IPS-18a (cell line): ENCODE results near the gene UNC13D.

Source experiments
- H3K27ac ChIP-seq: one replicate; pipeline ENCODE4 v1.5.1; 2013; ENCODE audit warnings: low read length
- H3K27me3 ChIP-seq: one replicate; pipeline ENCODE4 v1.6.1; 2013; ENCODE audit warnings: mild to moderate bottlenecking, low read length; ENCODE audit not compliant: control insufficient read depth, insufficient read depth
- H3K36me3 ChIP-seq: one replicate; pipeline ENCODE4 v1.6.1; 2013; ENCODE audit warnings: low read depth, low read length; ENCODE audit not compliant: control insufficient read depth
- H3K4me1 ChIP-seq: one replicate; pipeline ENCODE4 v1.6.1; 2013; ENCODE audit warnings: low read depth, low read length; ENCODE audit not compliant: control insufficient read depth
- H3K4me3 ChIP-seq: one replicate; pipeline ENCODE4 v1.5.1; 2013; ENCODE audit warnings: low read length
- H3K9ac ChIP-seq: one replicate; pipeline ENCODE4 v1.6.1; 2013; ENCODE audit warnings: mild to moderate bottlenecking, low read length, moderate library complexity
- H3K9me3 ChIP-seq: one replicate; pipeline ENCODE4 v1.6.1; 2013; ENCODE audit warnings: low read depth, low read length; ENCODE audit not compliant: control insufficient read depth

Gene UNC13D

DNA sequence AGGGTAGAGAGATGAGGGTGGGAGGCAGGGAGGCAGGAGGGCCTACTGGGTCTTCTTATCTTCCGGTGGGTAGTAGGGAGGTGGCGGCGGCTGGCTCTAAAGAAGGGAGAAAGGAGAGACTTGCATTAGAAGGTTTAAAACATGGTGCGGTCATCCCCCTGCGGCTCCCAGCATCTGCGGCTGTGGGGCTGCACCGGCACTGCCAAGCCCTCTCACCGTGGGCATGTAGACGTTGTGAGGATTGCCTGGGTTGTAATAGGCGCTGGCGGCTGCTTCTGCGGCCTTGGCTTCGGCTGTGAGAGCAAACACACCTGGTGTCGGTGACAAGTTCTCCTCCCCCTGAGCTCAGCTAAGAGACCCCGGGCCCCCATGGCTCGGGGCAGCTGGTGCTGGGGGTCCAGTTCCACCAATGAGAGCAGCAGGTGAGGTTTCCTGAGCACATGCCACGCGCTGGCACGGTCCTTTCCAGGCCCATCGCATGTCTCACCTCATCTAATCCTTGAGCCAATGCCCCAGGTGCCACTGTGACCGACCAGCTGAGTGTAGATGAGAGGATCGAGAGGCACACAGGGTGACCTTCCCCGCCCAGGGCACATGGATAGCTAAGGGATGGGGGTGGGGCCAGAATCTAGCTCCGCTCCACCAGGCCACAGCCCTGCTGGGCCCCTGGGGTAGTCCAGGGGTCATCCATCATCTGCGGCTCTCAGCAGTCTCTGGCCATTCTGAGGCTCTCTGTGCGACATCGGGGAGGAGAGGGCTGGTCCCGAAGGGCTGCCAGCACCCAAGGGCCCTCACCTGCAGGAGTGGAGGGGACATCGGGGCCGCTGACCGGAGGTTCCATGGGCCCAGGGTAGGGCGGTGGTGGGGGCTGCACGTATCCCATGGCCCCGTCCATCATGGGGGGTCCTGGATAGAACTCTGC is 2.7 kb upstream of the UNC13D start:
- Histone ChIP-seq H3K4me1 (no peaks in the 10 kb centered on the region), H3K36me3 (peaks cover 27% of the 10 kb centered on the region), H3K9ac (no peak overlapping the region), H3K27ac (no peak overlapping the region), H3K27me3 (no peaks in the 10 kb centered on the region), H3K4me3 (no peak overlapping the region), H3K9me3 (no peaks in the 10 kb centered on the region)

DNA sequence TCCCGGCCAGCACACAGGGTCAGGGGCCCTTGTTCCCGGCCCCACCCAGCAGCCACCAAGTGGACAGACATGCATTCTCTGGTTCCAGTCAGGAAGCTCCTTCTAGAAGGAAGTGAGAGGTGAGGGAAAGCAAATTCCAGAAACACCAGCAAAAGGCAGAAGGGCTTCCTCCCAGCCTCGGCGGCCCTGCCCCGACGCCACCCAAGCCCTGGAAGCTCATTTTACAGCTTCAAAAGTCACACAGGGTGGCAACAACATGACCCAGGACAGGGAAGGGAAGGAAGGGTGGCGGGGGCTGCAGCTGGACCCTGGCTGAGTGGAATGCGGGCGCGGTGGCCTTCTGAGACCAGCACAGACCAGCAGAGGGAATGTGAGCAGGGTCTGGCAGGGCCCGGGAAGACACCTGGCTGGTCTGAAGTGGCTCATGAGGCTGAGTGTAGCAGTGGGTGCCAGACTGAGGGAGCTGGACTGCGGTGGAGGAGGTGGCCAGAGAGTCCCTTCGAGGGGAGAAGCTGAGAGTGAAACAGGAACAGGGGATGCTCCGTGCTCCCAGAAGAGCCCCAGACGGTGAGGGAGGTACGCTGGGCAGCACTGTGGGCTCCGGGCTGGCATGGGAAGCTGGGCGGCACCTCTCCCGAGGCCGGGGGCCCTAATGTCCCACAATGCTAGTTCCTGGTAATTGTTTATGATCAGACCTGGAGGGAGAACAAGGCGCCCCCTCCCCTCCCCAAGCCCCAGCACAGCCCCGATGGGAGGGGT is 1.9 kb upstream of the UNC13D start:
- Histone ChIP-seq H3K36me3 (peaks cover 23% of the 10 kb centered on the region), H3K27ac (no peak overlapping the region), H3K4me3 (no peak overlapping the region), H3K9ac (no peak overlapping the region), H3K27me3 (no peaks in the 10 kb centered on the region), H3K9me3 (no peaks in the 10 kb centered on the region), H3K4me1 (no peaks in the 10 kb centered on the region)

DNA sequence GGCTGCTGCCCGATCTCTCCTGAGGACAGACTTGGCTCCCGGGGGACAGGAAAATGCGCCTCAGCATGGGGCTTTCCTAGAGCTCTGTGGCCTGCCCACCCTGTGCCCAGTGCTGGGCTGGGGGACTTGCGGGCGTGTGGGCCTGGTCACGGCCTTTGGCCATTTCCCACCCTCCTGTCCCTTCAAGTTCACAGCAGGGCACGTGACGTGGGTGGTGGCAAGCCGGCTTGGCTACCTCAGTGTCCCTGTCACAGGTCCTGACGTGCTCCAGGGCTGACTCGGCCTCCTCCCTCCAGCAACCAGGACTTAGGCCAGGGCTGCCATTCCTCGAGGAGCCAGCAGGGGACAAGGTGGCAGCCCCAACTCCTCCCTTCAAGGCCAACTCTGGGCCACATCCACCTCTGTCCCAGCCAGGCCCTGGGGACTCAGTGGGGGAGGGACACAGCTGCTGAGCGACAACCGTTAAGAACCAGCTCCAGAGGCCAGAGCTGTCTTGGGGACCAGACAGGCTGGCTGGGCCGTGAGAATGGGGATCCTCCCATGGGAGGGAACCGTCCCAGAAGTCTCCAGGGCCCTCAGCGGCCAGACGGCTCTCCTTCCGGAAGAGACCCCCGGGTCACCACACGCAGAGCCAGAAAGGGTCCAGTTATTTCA is 981 bp upstream of the UNC13D start:
- no peaks in the 10 kb centered on the region for H3K9me3 ChIP-seq
- no peak overlapping the region for H3K4me3 ChIP-seq
- H3K36me3 ChIP-seq = peaks cover 23% of the 10 kb centered on the region
- no peaks in the 10 kb centered on the region for H3K4me1 ChIP-seq
- no peaks in the 10 kb centered on the region for H3K27me3 ChIP-seq
- H3K9ac ChIP-seq = no peak overlapping the region
- H3K27ac ChIP-seq = no peak overlapping the region

DNA sequence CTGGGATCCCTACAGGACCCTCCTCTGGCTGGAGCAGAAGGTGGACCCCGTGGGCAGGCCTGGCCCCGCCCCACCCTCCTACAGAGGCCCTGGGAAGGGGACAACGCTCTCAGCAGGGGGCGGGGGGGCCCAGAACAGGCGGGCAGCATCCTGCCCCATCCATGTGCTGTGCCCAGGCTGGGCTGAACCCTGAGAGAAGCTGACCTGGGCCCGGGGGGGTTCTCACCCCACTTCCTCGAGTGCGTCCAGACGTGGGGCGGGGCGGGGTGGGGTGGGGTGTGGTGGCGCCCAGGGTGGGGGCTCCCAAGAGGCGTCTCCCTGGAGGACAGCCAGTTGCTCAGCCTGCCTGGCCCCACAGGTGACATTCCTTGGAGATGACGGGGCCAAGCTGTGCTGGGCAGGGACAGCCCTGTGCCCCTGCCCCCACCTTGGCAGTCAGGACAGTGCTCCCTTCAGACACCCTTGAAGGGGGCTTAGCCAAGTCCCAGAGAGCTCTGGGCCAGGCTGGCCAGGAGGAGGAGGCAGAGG is 390 bp upstream of the UNC13D start:
- Histone ChIP-seq H3K4me3 (no peak overlapping the region), H3K4me1 (no peaks in the 10 kb centered on the region), H3K36me3 (peaks cover 23% of the 10 kb centered on the region), H3K27ac (no peak overlapping the region), H3K9me3 (no peaks in the 10 kb centered on the region), H3K27me3 (no peaks in the 10 kb centered on the region), H3K9ac (no peak overlapping the region)

DNA sequence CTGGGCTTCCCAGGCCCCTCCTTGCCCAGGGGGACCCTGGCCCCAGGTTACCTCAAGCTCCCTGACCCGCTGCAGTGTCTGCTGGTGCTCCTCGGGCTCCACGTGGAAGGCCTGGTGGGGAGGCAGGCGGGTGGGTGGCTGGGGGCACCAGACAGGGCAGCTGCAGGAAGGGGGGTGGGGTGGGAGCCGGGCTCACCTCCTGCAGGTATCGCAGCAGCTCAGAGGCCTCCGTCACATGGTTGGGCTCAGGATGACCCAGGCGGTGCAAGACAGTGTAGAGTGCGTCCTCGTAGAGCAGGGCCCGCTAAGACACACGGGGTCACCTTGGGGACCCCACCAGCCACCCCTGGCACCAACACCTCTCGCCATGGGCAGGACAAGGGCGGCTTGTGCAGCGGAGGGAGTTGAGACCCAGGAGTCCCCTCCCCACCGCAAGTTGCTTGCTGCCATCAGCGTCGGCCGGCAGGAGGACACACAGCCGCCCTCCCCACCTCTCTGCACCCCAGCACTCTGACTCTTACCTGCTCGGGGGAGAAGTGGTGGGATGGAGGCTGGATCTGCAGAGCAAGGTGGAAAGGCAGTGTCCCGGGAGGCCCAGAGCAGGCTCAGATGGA is 1.1 kb downstream of the UNC13D start:
- H3K27ac ChIP-seq = no peak overlapping the region
- H3K27me3 ChIP-seq = no peaks in the 10 kb centered on the region
- H3K9me3 ChIP-seq = no peaks in the 10 kb centered on the region
- peaks cover 17% of the 10 kb centered on the region for H3K36me3 ChIP-seq
- H3K4me3 ChIP-seq = no peak overlapping the region
- H3K9ac ChIP-seq = no peak overlapping the region
- no peaks in the 10 kb centered on the region for H3K4me1 ChIP-seq

DNA sequence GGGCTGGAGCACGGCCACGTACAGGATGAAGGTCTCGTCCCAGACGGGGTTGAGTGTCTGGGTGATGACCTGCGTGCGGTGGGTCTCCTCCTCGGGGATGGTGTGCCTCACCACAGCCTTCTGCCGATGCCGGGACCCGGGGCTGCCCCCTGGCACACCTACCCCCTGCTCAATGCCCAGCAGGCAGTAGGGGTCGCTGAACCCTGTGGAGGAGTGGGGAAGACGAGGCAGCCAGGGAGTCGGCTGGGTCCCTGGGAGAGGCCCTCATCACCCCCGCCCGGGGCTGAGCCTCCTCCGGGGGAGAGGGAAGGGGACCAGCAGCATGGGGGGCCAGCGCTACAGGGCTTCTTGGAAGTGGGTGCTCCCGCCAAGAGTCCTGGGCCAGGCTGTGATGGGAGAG is 1.8 kb downstream of the UNC13D start:
- H3K4me3 ChIP-seq = no peak overlapping the region
- no peaks in the 10 kb centered on the region for H3K9me3 ChIP-seq
- no peaks in the 10 kb centered on the region for H3K4me1 ChIP-seq
- H3K36me3 ChIP-seq = peaks cover 12% of the 10 kb centered on the region
- no peaks in the 10 kb centered on the region for H3K27me3 ChIP-seq
- no peak overlapping the region for H3K27ac ChIP-seq
- no peak overlapping the region for H3K9ac ChIP-seq

DNA sequence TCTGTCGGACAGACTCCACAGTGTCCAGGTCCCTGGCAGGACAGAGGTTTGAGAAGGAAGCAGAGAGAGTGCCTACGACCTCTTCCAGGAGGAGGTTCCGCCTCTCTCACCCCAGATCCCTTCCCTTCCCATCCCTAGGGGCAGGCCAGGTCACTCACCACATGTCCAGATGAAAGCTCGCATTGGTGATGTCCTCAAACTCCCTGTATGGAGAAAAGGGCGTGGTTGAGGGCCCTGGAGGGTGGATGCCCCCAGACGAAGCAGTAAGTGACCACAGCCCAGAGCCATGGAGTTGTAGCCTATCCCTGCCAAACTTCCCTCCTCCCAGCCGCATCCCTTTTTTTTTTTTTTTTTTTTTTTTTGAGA is 3.4 kb downstream of the UNC13D start:
- H3K9me3 ChIP-seq = no peaks in the 10 kb centered on the region
- H3K4me1 ChIP-seq = no peaks in the 10 kb centered on the region
- H3K36me3 ChIP-seq = no peaks in the 10 kb centered on the region
- H3K27me3 ChIP-seq = no peaks in the 10 kb centered on the region
- no peak overlapping the region for H3K9ac ChIP-seq
- H3K4me3 ChIP-seq = no peak overlapping the region
- no peak overlapping the region for H3K27ac ChIP-seq

DNA sequence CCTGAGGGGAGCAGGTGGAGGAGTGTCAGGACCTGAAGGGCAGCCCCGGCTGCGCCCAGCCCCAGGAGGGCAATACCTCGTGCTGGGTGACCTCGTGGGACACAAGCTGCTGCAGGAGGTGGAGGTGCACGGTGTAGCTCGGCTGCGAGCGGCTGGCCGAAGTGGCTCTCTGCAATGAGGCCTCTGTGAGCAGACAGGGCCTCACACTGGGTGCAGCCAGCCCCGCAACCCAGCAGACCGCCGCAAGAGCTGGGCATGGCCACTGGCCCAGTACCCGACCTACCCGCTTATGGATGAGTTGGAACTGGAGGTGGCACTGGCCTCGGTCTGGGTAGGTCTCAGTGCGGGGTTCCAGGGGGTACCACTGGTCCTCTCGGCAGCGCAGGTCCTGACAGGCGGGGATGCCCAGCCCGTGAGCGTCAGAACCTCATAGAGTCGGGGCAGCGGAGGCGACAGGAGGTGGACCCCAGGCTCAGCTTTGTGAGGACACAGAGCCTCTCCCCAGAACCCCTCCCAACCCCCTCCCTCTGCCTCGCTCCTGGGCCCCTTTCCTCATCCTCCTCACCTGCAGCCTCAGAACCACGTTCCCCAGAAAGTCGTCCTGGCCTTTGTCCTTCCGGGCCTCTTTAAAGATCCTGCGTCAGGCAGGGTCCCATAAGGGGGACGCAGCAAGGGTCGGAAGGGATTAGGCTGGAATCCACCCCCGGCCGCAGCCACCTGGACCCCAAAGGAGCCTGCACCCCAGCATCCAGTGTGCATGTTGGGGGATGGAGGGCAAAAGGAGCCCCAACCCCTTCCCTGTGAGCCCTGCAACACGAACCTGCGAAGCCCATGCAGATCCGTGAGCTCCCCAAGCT is 4.0 kb downstream of the UNC13D start:
- Histone ChIP-seq H3K36me3 (no peaks in the 10 kb centered on the region), H3K4me1 (no peaks in the 10 kb centered on the region), H3K27me3 (no peaks in the 10 kb centered on the region), H3K4me3 (no peak overlapping the region), H3K27ac (no peak overlapping the region), H3K9ac (no peak overlapping the region), H3K9me3 (no peaks in the 10 kb centered on the region)

DNA sequence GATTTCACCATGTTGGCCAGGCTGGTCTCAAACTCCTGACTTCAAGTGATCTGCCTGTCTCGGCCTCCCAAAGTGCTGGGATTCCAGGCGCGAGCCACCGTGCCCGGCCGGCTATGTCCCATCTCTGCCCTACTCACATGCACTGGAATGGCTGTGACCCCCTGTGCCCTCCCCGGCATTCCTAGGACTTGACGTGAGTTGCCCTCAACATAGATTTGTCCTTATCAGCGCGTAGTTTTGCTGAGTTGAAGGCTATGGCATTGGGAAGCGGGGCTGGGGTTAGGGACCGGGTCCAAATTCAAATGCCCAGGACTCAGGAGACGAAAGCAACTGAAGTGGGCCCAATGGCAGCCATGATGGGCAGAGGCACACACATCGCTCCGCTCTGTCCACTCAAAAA is 5.8 kb downstream of the UNC13D start:
- Histone ChIP-seq H3K9me3 (no peaks in the 10 kb centered on the region), H3K36me3 (no peaks in the 10 kb centered on the region), H3K4me3 (no peak overlapping the region), H3K27ac (no peak overlapping the region), H3K27me3 (no peaks in the 10 kb centered on the region), H3K9ac (no peak overlapping the region), H3K4me1 (no peaks in the 10 kb centered on the region)

DNA sequence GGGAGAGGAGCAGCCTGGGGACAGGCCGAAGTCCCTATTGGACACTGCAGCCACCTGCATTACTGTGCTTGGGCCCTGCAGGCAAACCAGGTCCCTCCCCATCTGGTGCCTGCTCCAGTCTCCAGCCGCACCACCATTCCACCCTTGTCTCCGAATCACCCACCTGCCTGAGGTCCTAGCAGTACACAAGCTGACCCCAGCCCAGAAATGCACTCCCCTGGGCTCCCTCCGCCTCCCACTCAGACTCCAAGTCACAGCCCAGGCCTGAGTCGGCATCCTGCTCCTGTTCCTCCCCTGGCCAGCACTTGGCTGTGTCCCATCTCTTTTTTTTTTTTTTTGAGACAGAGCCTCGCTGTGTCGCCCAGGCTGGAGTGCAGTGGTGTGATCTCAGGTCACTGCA is 6.3 kb downstream of the UNC13D start:
- Histone ChIP-seq H3K4me3 (no peak overlapping the region), H3K4me1 (no peaks in the 10 kb centered on the region), H3K9me3 (no peaks in the 10 kb centered on the region), H3K36me3 (no peaks in the 10 kb centered on the region), H3K27me3 (no peaks in the 10 kb centered on the region), H3K27ac (no peak overlapping the region), H3K9ac (no peak overlapping the region)
